Measurements from ENCODE around the gene HMGN3. TPM values are rescaled to one million over a fixed set of nuclear protein-coding genes. Genes with fewer than 3 reads are reported as not detected.

The HMGN3 gene
- total and polyA plus RNA-seq, 2 of the 4 experiments (the other 2 are of a cell fraction): 6.8 to 35.5 TPM

DNA sequence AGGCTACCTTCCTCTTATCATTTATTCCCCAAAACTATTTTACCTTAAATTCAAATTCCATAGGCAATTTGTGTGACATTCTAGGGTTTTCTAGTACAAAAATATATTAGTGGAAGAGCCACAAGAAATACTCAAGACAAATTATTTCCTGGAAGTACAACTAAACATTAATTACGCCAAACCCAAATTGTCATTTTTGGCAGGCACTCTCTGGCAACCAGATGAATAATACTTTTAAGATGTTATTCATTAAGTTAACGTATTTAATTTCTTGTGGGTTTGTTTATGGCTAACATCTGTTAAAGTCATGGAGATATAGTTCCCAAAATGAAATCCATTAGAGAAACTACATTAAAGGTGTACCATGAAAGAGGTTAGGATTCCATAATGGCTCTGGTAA, 40.5 kb downstream of the HMGN3 start:
- intact Hi-C loops (cut with micrococcal nuclease) (no loop called here), in situ Hi-C loops (cut with MboI; ENCODE audit: low sequenced_read_pairs) (no loop called here), dilution Hi-C loops (cut with HindIII; ENCODE audit: low sequenced_read_pairs, unreplicated experiment) (no loop called here)
- Histone ChIP-seq H4K91ac (ENCODE audit: insufficient read depth, low read depth, low read length) (no peak overlapping the region), H2BK120ac (ENCODE audit: low read depth, low read length) (no peak overlapping the region), H3K56ac (ENCODE audit: extremely low read depth, insufficient read depth, low read length) (no peak overlapping the region), H3K27me3 (ENCODE audit: control insufficient read depth, insufficient read depth, low read length) (no peaks in the 10 kb centered on the region), H3K79me1 (ENCODE audit: low read depth in 1 of 2, low read length in 2 of 2) (no peaks in the 10 kb centered on the region), H4K20me1 (ENCODE audit: insufficient read depth, low read length) (no peaks in the 10 kb centered on the region), H3K4ac (ENCODE audit: low read depth, low read length) (no peak overlapping the region), H3K36me3 (ENCODE audit: control insufficient read depth, insufficient read depth, low read length) (no peaks in the 10 kb centered on the region), H3K9me1 (ENCODE audit: insufficient read depth, low read length) (no peaks in the 10 kb centered on the region), H3K14ac (replicated peaks; ENCODE audit: low read depth, low read length) (no peak overlapping the region), H4K8ac (ENCODE audit: low read depth in 2 of 2, low read length in 2 of 2) (no peak overlapping the region), H3K4me1 (ENCODE audit: control insufficient read depth, insufficient read depth, low read length) (no peaks in the 10 kb centered on the region), H2BK15ac (ENCODE audit: low read depth, low read length) (no peak overlapping the region), H2AFZ (replicated peaks; ENCODE audit: low read length, poor library complexity) (no peak overlapping the region), H3K27ac (ENCODE audit: insufficient read depth, low read length) (no peak overlapping the region), H3K9me3 (ENCODE audit: control insufficient read depth, insufficient read depth, low read length) (peaks cover 2% of the 10 kb centered on the region; the same call in 1 of the 2 replicates), H3K9ac (ENCODE audit: low read depth, low read length) (no peak overlapping the region), H3K18ac (ENCODE audit: low read depth, low read length) (no peak overlapping the region), H2BK5ac (ENCODE audit: low read depth, low read length, poor library complexity, severe bottlenecking) (no peak overlapping the region), H2AK9ac (replicated peaks; ENCODE audit: low read depth, low read length, poor library complexity) (no peak overlapping the region), H2BK20ac (ENCODE audit: low read depth, low read length) (no peak overlapping the region), H3K4me2 (ENCODE audit: low read depth, low read length) (no peak overlapping the region), H2AK5ac (ENCODE audit: low read depth, low read length) (no peak overlapping the region), H3K23ac (ENCODE audit: low read depth, low read length) (no peak overlapping the region), H4K5ac (ENCODE audit: low read depth, low read length) (no peak overlapping the region), H3K4me3 (ENCODE audit: insufficient read depth, low read depth, low read length) (no peak overlapping the region)
- DNase-seq: no peak
- no TSS peak for BruUV-seq (replicated peaks)
- TF ChIP-seq BHLHE40 (IDR thresholded peaks at IDR 0.05; ENCODE audit: low read depth, low read length) (no peak), MAFK (IDR thresholded peaks at IDR 0.05; ENCODE audit: low read depth, low read length) (no peak), SMC3 (IDR thresholded peaks at IDR 0.05; ENCODE audit: low read depth, low read length) (no peak), RFX5 (IDR thresholded peaks at IDR 0.05; ENCODE audit: low read depth, low read length) (no peak), RAD21 (IDR thresholded peaks at IDR 0.05; ENCODE audit: low read length) (no peak), MAZ (IDR thresholded peaks at IDR 0.05; ENCODE audit: borderline replicate concordance, low read depth, low read length) (no peak), CHD1 (IDR thresholded peaks at IDR 0.05; ENCODE audit: low read depth, low read length) (no peak), POLR2A (IDR thresholded peaks at IDR 0.05; ENCODE audit: low read depth, low read length) (no peak), NFE2L2 (IDR thresholded peaks at IDR 0.05; ENCODE audit: low read depth, low read length) (no peak), RCOR1 (IDR thresholded peaks at IDR 0.05; ENCODE audit: insufficient replicate concordance, low read length) (no peak), MXI1 (IDR thresholded peaks at IDR 0.05; ENCODE audit: borderline replicate concordance, low read depth, low read length) (no peak), CEBPB (IDR thresholded peaks at IDR 0.05; ENCODE audit: low read depth, low read length) (no peak), FOS (IDR thresholded peaks at IDR 0.05; ENCODE audit: low read depth, low read length) (no peak)
- TF ChIP-seq, protein P1, sequence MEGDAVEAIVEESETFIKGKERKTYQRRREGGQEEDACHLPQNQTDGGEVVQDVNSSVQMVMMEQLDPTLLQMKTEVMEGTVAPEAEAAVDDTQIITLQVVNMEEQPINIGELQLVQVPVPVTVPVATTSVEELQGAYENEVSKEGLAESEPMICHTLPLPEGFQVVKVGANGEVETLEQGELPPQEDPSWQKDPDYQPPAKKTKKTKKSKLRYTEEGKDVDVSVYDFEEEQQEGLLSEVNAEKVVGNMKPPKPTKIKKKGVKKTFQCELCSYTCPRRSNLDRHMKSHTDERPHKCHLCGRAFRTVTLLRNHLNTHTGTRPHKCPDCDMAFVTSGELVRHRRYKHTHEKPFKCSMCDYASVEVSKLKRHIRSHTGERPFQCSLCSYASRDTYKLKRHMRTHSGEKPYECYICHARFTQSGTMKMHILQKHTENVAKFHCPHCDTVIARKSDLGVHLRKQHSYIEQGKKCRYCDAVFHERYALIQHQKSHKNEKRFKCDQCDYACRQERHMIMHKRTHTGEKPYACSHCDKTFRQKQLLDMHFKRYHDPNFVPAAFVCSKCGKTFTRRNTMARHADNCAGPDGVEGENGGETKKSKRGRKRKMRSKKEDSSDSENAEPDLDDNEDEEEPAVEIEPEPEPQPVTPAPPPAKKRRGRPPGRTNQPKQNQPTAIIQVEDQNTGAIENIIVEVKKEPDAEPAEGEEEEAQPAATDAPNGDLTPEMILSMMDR (conservative IDR thresholded peaks at IDR 0.05; ENCODE audit: low read depth, low read length): no peak
- TF ChIP-seq, protein P2, sequence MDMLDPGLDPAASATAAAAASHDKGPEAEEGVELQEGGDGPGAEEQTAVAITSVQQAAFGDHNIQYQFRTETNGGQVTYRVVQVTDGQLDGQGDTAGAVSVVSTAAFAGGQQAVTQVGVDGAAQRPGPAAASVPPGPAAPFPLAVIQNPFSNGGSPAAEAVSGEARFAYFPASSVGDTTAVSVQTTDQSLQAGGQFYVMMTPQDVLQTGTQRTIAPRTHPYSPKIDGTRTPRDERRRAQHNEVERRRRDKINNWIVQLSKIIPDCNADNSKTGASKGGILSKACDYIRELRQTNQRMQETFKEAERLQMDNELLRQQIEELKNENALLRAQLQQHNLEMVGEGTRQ (IDR thresholded peaks at IDR 0.05; ENCODE audit: low read depth, low read length): no peak
- TF ChIP-seq, protein P3, sequence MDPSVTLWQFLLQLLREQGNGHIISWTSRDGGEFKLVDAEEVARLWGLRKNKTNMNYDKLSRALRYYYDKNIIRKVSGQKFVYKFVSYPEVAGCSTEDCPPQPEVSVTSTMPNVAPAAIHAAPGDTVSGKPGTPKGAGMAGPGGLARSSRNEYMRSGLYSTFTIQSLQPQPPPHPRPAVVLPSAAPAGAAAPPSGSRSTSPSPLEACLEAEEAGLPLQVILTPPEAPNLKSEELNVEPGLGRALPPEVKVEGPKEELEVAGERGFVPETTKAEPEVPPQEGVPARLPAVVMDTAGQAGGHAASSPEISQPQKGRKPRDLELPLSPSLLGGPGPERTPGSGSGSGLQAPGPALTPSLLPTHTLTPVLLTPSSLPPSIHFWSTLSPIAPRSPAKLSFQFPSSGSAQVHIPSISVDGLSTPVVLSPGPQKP (IDR thresholded peaks at IDR 0.05; ENCODE audit: borderline replicate concordance, low read depth, low read length): no peak
- no peak for ATAC-seq (ENCODE audit: low read depth)
- ChIA-PET CTCF (no interaction called here), POLR2A (ENCODE audit: unreplicated experiment) (no interaction called here)
- no CpG with 5 or more reads among the region's 2 CpGs for WGBS, 2 experiments (ENCODE audit: extremely low coverage in 2 of 2, insufficient read length in 1 of 2)
